ENCODE data around the gene ARHGAP12.

- TF ChIP-seq CTCF (tag by site-specific recombination; IDR thresholded peaks at IDR 0.05) (no peak), ZNF354C (tag by site-specific recombination; IDR thresholded peaks at IDR 0.05; ENCODE audit: borderline replicate concordance, low read depth) (no peak), ZNF133 (tag by site-specific recombination; IDR thresholded peaks at IDR 0.05) (no peak), ZNF501 (tag by site-specific recombination; IDR thresholded peaks at IDR 0.05) (no peak)
Measured at GRCh38 chr10:31762316-31762715, 166.3 kb downstream of the ARHGAP12 start.
